Cardiac fibroblast (primary cell): ENCODE results near the gene ARID1B.

ENCODE experiments used
- DNase-seq, 2 donors: peaks; one replicate each; pipeline versions ENCODE4 v3.0.0 to v3.0.0-alpha.2; 2010; ENCODE audit warnings: low read depth in 2 of 2
- H3K4me3 ChIP-seq, 2 donors: replicated peaks in 1 of 2; 1 replicate in 1 of 2; 2 replicates in 1 of 2; pipeline ENCODE4 v1.5.1; 2011; ENCODE audit warnings: low read depth in 2 of 2, low read length in 2 of 2, mild to moderate bottlenecking in 2 of 2, moderate library complexity in 1 of 2
- CTCF ChIP-seq: IDR thresholded peaks from one replicate; pipeline ENCODE4 v1.5.1; 2011; ENCODE audit warnings: low read depth, mild to moderate bottlenecking, low read length, inconsistent platforms

ARID1B gene

GRCh38 chr6:157020398-157020797, 243.2 kb downstream of the ARID1B start:
- peak overlapping the region; percentile 62 to 65 for H3K4me3 ChIP-seq
- DNase-seq = peak; percentile 47 to 68
- TF ChIP-seq CTCF = no peak

GRCh38 chr6:157020881-157021343, 243.7 kb downstream of the ARID1B start:
- peak; percentile 67 to 73 for DNase-seq
- peak overlapping the region; percentile 62 to 65 for H3K4me3 ChIP-seq
- TF ChIP-seq CTCF = no peak

- H3K4me3 ChIP-seq = peak overlapping the region; percentile 62 to 65
- peak; percentile 87 to 96 for DNase-seq
- no peak for TF ChIP-seq CTCF
Measured at GRCh38 chr6:157021344-157021992, 244.3 kb downstream of the ARID1B start.

- H3K4me3 ChIP-seq = peak overlapping the region; percentile 62 to 65
- TF ChIP-seq CTCF = no peak
- DNase-seq = peak; percentile 93 to 97
Measured at GRCh38 chr6:157021993-157022740, 245.0 kb downstream of the ARID1B start.

GRCh38 chr6:157023958-157024357, 246.8 kb downstream of the ARID1B start:
- TF ChIP-seq CTCF = no peak
- H3K4me3 ChIP-seq = no peak overlapping the region
- DNase-seq = peak in 1 of 2 donors; percentile 71

GRCh38 chr6:157024745-157025144, 247.6 kb downstream of the ARID1B start:
- TF ChIP-seq CTCF = no peak
- no peak for DNase-seq
- H3K4me3 ChIP-seq = no peak overlapping the region
